Activated CD4-positive, alpha-beta memory T cell treated with anti-CD3 and anti-CD28 coated beads for 36 hours (primary cell): ENCODE measurements around the gene XAGE5. TPM values are rescaled to one million over a fixed set of nuclear protein-coding genes. Genes with fewer than 3 reads are reported as not detected.
"Not testable (repeated sequence)": the region's sequence is repeated elsewhere in the genome, so short reads cannot be mapped to it uniquely, and the experiment has no call there.

Source experiments
- CTCF ChIA-PET: fragments of 350-600 bp; sonication (Branson Sonifier 250); formaldehyde crosslinking; loops from one replicate; lab custom pipeline; 2021; ENCODE audit warnings: antibody characterized with exemption, inconsistent platforms; lab: Charles Lee
- POLR2A ChIA-PET: fragments of 350-600 bp; sonication (Branson Sonifier 250); formaldehyde crosslinking; loops from one replicate; lab custom pipeline; 2021; ENCODE audit warnings: antibody characterized with exemption; lab: Charles Lee
- DNase-seq: peaks from one replicate; pipeline ENCODE4 v3.0.0-alpha.2; 2020
- H3K27ac Mint-ChIP-seq: one replicate; pipeline ENCODE4 v1.8.0; 2021; ENCODE audit warnings: mixed read lengths
- H3K27me3 Mint-ChIP-seq: one replicate; pipeline ENCODE4 v1.8.0; 2021; ENCODE audit warnings: mixed read lengths
- H3K36me3 Mint-ChIP-seq: one replicate; pipeline ENCODE4 v1.8.0; 2021; ENCODE audit warnings: mixed read lengths
- H3K4me1 Mint-ChIP-seq: one replicate; pipeline ENCODE4 v1.8.0; 2021; ENCODE audit warnings: low read depth, mixed read lengths
- H3K4me3 Mint-ChIP-seq: one replicate; pipeline ENCODE4 v1.8.0; 2021; ENCODE audit warnings: mild to moderate bottlenecking, mixed read lengths
- H3K9me3 Mint-ChIP-seq: one replicate; pipeline ENCODE4 v1.8.0; 2021; ENCODE audit warnings: mixed read lengths
- intact Hi-C: fragments of 100-400 bp; cut with micrococcal nuclease; formaldehyde crosslinking; loops from one replicate; pipeline ENCODE4 v1.15.1; 2023
- total RNA-seq, 2 experiments: library from RNA; stranded (reverse); gene quantifications; one replicate each; pipeline ENCODE4 v1.2.3, GENCODE V29; 2021

The XAGE5 gene
- total RNA-seq, result not detected

DNA sequence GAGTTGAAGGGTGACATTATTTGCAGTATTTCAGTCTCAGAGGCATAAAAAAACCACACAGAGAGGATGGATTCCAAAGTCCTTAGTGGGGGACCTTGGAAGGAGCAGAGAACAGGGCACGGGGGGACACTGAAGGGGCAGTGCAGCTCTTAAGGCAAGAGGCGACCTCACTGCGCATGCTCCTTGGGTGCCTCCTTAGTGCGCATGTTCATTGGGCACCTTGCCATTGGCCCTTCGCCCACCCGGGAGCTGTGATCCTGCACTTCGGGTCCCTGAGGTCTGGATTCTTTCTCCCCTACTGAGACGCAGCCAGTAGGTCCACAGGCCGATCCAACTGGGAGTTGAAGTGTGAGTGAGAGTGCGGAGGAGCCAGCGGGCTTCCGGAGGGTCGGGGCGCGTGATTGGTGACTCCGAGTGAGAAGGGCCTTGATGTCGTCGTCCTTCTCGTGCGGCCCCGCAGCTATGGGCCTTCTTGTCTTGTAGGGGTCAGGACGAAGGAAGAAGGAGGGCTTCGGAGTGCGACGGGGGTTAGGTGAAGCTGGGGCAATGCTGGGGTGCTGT lies at the start of gene XAGE5:
TSS of gene XAGE5 (plus strand) at position 223 of the 561 bp plus-strand sequence. CDS start 1,280 bp downstream, outside the sequence.
- POLR2A ChIA-PET, result no interaction called here
- CTCF ChIA-PET, result no interaction called here
- no peaks in the 10 kb centered on the region for H3K4me1 Mint-ChIP-seq
- no peaks in the 10 kb centered on the region for H3K9me3 Mint-ChIP-seq
- intact Hi-C loops, result no loop called here
- H3K4me3 Mint-ChIP-seq, result no peak within 1 kb of the TSS
- H3K36me3 Mint-ChIP-seq, result no peaks in the 10 kb centered on the region
- no peaks in the 10 kb centered on the region for H3K27me3 Mint-ChIP-seq
- DNase-seq, result no peak
- no peak within 1 kb of the TSS for H3K27ac Mint-ChIP-seq

DNA sequence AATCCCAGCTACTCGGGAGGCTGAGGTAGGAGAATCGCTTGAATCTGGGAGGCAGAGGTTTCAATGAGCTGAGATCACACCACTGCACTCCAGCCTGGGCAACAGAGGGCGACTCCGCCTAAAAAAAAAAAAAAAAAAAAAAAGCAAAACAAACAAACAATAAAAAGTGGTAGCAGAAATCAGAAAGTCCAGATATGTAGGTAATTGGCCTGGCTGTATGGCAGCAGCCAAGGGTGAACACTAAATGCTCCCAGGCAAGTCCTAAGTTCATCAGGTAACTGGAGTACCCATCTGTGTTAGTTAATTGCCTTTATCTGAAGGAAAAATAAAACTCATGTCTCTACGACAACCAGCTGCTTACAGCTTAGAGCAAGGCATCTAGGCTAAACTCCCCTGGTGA lies 45.1 kb upstream of the XAGE5 start:
- H3K4me1 Mint-ChIP-seq, POLR2A ChIA-PET, H3K27ac Mint-ChIP-seq, H3K36me3 Mint-ChIP-seq, H3K4me3 Mint-ChIP-seq, H3K27me3 Mint-ChIP-seq, H3K9me3 Mint-ChIP-seq, intact Hi-C loops, DNase-seq, CTCF ChIA-PET: not testable (repeated sequence)

DNA sequence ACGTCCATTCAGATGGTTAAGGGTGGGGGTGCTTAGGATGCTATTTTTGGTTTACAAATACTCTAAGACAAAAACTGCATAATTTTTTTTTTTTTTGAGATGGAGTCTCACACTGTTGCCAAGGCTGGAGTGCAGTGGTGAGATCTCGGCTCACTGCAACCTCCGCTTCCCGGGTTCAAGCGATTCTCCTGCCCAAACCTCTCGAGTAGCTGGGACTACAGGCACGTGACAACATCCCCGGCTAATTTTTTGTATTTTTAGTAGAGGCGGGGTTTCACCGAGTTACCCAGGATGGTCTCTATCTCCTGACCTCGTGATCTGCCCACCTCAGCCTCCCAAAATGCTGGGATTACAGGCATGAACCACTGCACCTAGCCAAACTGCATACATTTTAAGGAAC lies 37.6 kb upstream of the XAGE5 start:
- POLR2A ChIA-PET, H3K4me1 Mint-ChIP-seq, H3K4me3 Mint-ChIP-seq, CTCF ChIA-PET, intact Hi-C loops, DNase-seq, H3K27ac Mint-ChIP-seq, H3K36me3 Mint-ChIP-seq, H3K9me3 Mint-ChIP-seq, H3K27me3 Mint-ChIP-seq: not testable (repeated sequence)

- not testable (repeated sequence) for H3K4me3 Mint-ChIP-seq, H3K27ac Mint-ChIP-seq, H3K4me1 Mint-ChIP-seq
Observed at GRCh38 chrX:52797327-52797726, 13.8 kb upstream of the XAGE5 start, which contains the start of gene SPANXN5. Gene SPANXN5 (minus strand): TSS chrX:52797427. CDS start chrX:52797348, 79 bp downstream.

GRCh38 chrX:52804876-52805275 lies 6.2 kb upstream of the XAGE5 start:
- not testable (repeated sequence) for H3K9me3 Mint-ChIP-seq, H3K4me1 Mint-ChIP-seq, H3K27ac Mint-ChIP-seq

More at GRCh38 chrX:52797327-52797726, 13.8 kb upstream of the XAGE5 start, which contains the start of gene SPANXN5:
- H3K9me3 Mint-ChIP-seq, intact Hi-C loops, CTCF ChIA-PET, H3K27me3 Mint-ChIP-seq, POLR2A ChIA-PET, H3K36me3 Mint-ChIP-seq, DNase-seq: not testable (repeated sequence)

GRCh38 chrX:52819788-52820187 lies 8.7 kb downstream of the XAGE5 start:
- CTCF ChIA-PET, result no interaction called here
- H3K4me3 Mint-ChIP-seq, result no peak overlapping the region
- H3K27me3 Mint-ChIP-seq, result no peaks in the 10 kb centered on the region
- POLR2A ChIA-PET, result no interaction called here
- intact Hi-C loops, result no loop called here
- H3K9me3 Mint-ChIP-seq, result no peaks in the 10 kb centered on the region
- DNase-seq, result no peak
- H3K4me1 Mint-ChIP-seq, result no peaks in the 10 kb centered on the region
- H3K27ac Mint-ChIP-seq, result no peak overlapping the region
- no peaks in the 10 kb centered on the region for H3K36me3 Mint-ChIP-seq

More at GRCh38 chrX:52804876-52805275, 6.2 kb upstream of the XAGE5 start:
- CTCF ChIA-PET, H3K27me3 Mint-ChIP-seq, intact Hi-C loops, POLR2A ChIA-PET, DNase-seq, H3K36me3 Mint-ChIP-seq, H3K4me3 Mint-ChIP-seq: not testable (repeated sequence)

DNA sequence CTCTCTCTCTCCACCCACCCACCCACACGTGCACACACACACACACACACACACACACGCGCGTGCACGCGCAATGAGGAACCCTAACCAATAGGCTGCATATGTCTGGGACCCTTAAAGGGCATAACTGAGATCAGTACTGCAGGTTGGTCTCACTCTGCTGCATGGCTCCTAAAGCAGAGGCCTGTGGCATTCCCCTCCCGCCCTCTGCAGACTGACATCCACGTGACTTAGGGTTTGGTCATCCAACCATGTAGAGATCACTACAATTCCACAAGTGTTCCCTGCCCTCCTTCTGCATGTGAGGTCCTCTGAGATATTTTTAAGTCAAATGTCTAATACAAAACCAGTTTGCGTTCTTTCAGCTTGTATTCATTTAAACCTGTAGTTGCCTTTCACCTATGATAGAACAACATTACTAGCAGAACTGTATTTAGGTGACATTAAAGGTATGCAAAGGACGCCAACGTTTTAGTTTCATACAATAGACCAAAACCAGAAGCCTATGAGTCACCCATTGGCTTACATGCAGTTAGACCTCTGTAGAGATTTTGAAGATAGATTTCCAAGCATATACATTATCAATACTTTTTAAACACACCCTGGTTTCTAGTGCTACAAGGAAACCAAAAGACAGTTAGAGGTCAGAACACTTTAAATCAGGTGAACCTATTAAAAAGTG lies 10.1 kb downstream of the XAGE5 start:
- H3K4me3 Mint-ChIP-seq, result no peak overlapping the region
- DNase-seq, result no peak
- no peaks in the 10 kb centered on the region for H3K27me3 Mint-ChIP-seq
- no peak overlapping the region for H3K27ac Mint-ChIP-seq
- no peaks in the 10 kb centered on the region for H3K36me3 Mint-ChIP-seq
- H3K4me1 Mint-ChIP-seq, result no peaks in the 10 kb centered on the region
- ChIA-PET POLR2A (no interaction called here), CTCF (no interaction called here)
- H3K9me3 Mint-ChIP-seq, result no peaks in the 10 kb centered on the region
- intact Hi-C loops, result no loop called here

GRCh38 chrX:52824608-52825007 lies 13.5 kb downstream of the XAGE5 start:
- DNase-seq, result no peak
- Mint-ChIP-seq H3K36me3 (no peaks in the 10 kb centered on the region), H3K4me3 (no peak overlapping the region), H3K27me3 (no peaks in the 10 kb centered on the region), H3K9me3 (no peaks in the 10 kb centered on the region), H3K4me1 (no peaks in the 10 kb centered on the region), H3K27ac (no peak overlapping the region)
- CTCF ChIA-PET, result no interaction called here
- POLR2A ChIA-PET, result no interaction called here
- intact Hi-C loops, result no loop called here

DNA sequence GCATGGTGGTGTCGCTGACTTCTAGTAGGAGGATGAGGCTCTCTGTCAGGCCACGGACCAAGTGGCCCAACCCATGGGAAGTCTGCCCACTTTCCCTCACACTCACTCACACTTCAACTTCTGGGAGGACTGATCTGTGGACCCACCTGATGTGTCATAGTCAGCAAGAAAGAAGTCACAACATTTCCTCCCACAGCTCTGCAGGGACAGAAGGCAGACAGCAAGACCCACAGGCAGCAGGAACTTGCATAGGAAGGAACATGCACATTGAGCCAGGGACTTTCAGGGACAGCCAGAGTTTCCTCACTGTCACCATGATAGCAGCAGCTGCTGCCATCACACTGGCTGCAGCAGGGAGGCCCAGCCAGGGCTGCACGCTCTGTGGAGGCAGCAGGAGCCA lies 19.5 kb downstream of the XAGE5 start:
- Mint-ChIP-seq H3K9me3 (no peaks in the 10 kb centered on the region), H3K27ac (no peak overlapping the region), H3K36me3 (no peaks in the 10 kb centered on the region), H3K4me1 (no peaks in the 10 kb centered on the region), H3K4me3 (no peak overlapping the region), H3K27me3 (no peaks in the 10 kb centered on the region)
- POLR2A ChIA-PET, result no interaction called here
- intact Hi-C loops, result no loop called here
- CTCF ChIA-PET, result no interaction called here
- no peak for DNase-seq

DNA sequence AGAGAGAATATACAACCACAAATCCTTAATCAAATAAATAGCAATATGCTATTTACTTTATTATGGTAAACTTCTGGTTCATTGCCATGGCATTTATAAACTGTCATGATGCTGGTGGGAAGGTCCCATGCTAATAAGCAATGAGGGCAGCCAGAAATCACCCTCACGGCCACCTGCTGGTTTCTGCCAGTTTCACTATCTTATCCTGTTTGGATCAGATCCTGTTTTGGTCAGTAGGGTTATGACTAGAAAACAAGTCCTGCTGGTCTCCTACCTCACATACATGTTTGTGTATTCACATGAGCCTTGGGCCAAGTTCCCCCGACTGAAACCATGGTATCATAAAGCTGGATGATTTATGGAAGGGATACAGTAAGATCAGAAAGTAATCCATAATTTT lies 28.1 kb downstream of the XAGE5 start:
- intact Hi-C loops, result no loop called here

GRCh38 chrX:52843619-52844018 lies 32.5 kb downstream of the XAGE5 start:
- H3K27ac Mint-ChIP-seq, POLR2A ChIA-PET, DNase-seq, CTCF ChIA-PET, H3K4me1 Mint-ChIP-seq, H3K9me3 Mint-ChIP-seq, H3K4me3 Mint-ChIP-seq, H3K27me3 Mint-ChIP-seq, H3K36me3 Mint-ChIP-seq, intact Hi-C loops: not testable (repeated sequence)

More for the DNA sequence above, 28.1 kb downstream of the XAGE5 start:
- no peaks in the 10 kb centered on the region for H3K36me3 Mint-ChIP-seq
- no peak overlapping the region for H3K4me3 Mint-ChIP-seq
- no peaks in the 10 kb centered on the region for H3K27me3 Mint-ChIP-seq
- no peaks in the 10 kb centered on the region for H3K4me1 Mint-ChIP-seq
- ChIA-PET CTCF (no interaction called here), POLR2A (no interaction called here)
- no peak for DNase-seq
- H3K9me3 Mint-ChIP-seq, result no peaks in the 10 kb centered on the region
- no peak overlapping the region for H3K27ac Mint-ChIP-seq

GRCh38 chrX:52852110-52852860 lies 41.2 kb downstream of the XAGE5 start:
- Mint-ChIP-seq H3K4me1 (no peaks in the 10 kb centered on the region), H3K9me3 (no peaks in the 10 kb centered on the region), H3K36me3 (no peaks in the 10 kb centered on the region), H3K4me3 (no peak overlapping the region), H3K27me3 (no peaks in the 10 kb centered on the region), H3K27ac (no peak overlapping the region)
- CTCF ChIA-PET, result no interaction called here
- no peak for DNase-seq
- intact Hi-C loops, result no loop called here
- POLR2A ChIA-PET, result no interaction called here
